Measurements from ENCODE around the gene CCDC71L. TPM values are rescaled to one million over a fixed set of nuclear protein-coding genes. Genes with fewer than 3 reads are reported as not detected.
A peak's percentile ranks its signal among the peaks of the same experiment; 100 is the strongest.

CCDC71L gene
- total RNA-seq, 1 donor from 2014 or later = 22.0 TPM

- no peaks in the 10 kb centered on the region for H3K27me3 Mint-ChIP-seq (ENCODE audit: low read depth)
- peak overlapping the region; percentile 43 for H3K27ac Mint-ChIP-seq (ENCODE audit: unreplicated experiment)
- no peaks in the 10 kb centered on the region for H3K9me3 Mint-ChIP-seq (ENCODE audit: low read depth)
- peaks cover 34% of the 10 kb centered on the region for H3K4me1 Mint-ChIP-seq (ENCODE audit: low read depth)
- no peaks in the 10 kb centered on the region for H3K36me3 Mint-ChIP-seq (ENCODE audit: low read depth)
- no peak for DNase-seq (ENCODE audit: low spot score)
- H3K4me3 Mint-ChIP-seq (ENCODE audit: unreplicated experiment) = peak overlapping the region; percentile 78
- TF ChIP-seq CTCF (IDR thresholded peaks at IDR 0.05) = no peak
These were observed 1.6 kb downstream of the CCDC71L start for GRCh38 chr7:106659166-106659962.

GRCh38 chr7:106658316-106659165, 2.4 kb downstream of the CCDC71L start:
- TF ChIP-seq CTCF (IDR thresholded peaks at IDR 0.05) = no peak
- no peak for DNase-seq (ENCODE audit: low spot score)
- no peaks in the 10 kb centered on the region for H3K9me3 Mint-ChIP-seq (ENCODE audit: low read depth)
- H3K36me3 Mint-ChIP-seq (ENCODE audit: low read depth) = no peaks in the 10 kb centered on the region
- no peak overlapping the region for H3K27ac Mint-ChIP-seq (ENCODE audit: unreplicated experiment)
- peaks cover 38% of the 10 kb centered on the region for H3K4me1 Mint-ChIP-seq (ENCODE audit: low read depth)
- H3K4me3 Mint-ChIP-seq (ENCODE audit: unreplicated experiment) = peak overlapping the region; percentile 78
- no peaks in the 10 kb centered on the region for H3K27me3 Mint-ChIP-seq (ENCODE audit: low read depth)

- no peaks in the 10 kb centered on the region for H3K9me3 Mint-ChIP-seq (ENCODE audit: low read depth)
- no peaks in the 10 kb centered on the region for H3K27me3 Mint-ChIP-seq (ENCODE audit: low read depth)
- H3K4me3 Mint-ChIP-seq (ENCODE audit: unreplicated experiment) = no peak overlapping the region
- peak overlapping the region; percentile 25 for H3K27ac Mint-ChIP-seq (ENCODE audit: unreplicated experiment)
- peaks cover 45% of the 10 kb centered on the region for H3K4me1 Mint-ChIP-seq (ENCODE audit: low read depth)
- DNase-seq (ENCODE audit: low spot score) = no peak
- no peak for TF ChIP-seq CTCF (IDR thresholded peaks at IDR 0.05)
- no peaks in the 10 kb centered on the region for H3K36me3 Mint-ChIP-seq (ENCODE audit: low read depth)
These were observed 3.6 kb downstream of the CCDC71L start for GRCh38 chr7:106657085-106657991.

GRCh38 chr7:106655703-106656498, 5.1 kb downstream of the CCDC71L start:
- peaks cover 41% of the 10 kb centered on the region for H3K4me1 Mint-ChIP-seq (ENCODE audit: low read depth)
- H3K9me3 Mint-ChIP-seq (ENCODE audit: low read depth) = no peaks in the 10 kb centered on the region
- no peaks in the 10 kb centered on the region for H3K36me3 Mint-ChIP-seq (ENCODE audit: low read depth)
- H3K27me3 Mint-ChIP-seq (ENCODE audit: low read depth) = no peaks in the 10 kb centered on the region
- no peak for TF ChIP-seq CTCF (IDR thresholded peaks at IDR 0.05)
- no peak overlapping the region for H3K4me3 Mint-ChIP-seq (ENCODE audit: unreplicated experiment)
- no peak overlapping the region for H3K27ac Mint-ChIP-seq (ENCODE audit: unreplicated experiment)
- DNase-seq (ENCODE audit: low spot score) = no peak

All from chondrocyte (in vitro differentiated cells).